OCI-LY1 (cell line): Measurements from ENCODE around the gene ZNF468.
A peak's percentile ranks its signal among the peaks of the same experiment; 100 is the strongest.
"Not testable (repeated sequence)": the region's sequence is repeated elsewhere in the genome, so short reads cannot be mapped to it uniquely, and the experiment has no call there.

ENCODE experiments used
- H2AFZ ChIP-seq: fragments of 200-600 bp; sonication (generic), shearing (Covaris generic); 2 replicates; pipeline ENCODE4 v1.6.0; 2014; ENCODE audit warnings: antibody characterized with exemption, mild to moderate bottlenecking, low read length
- H3F3A ChIP-seq: fragments of 200-600 bp; sonication (generic), shearing (Covaris generic); 2 replicates; pipeline ENCODE4 v1.6.0; 2014; ENCODE audit warnings: mild to moderate bottlenecking, antibody characterized with exemption, low read length, moderate library complexity; ENCODE audit not compliant: insufficient read depth
- H3K27ac ChIP-seq: fragments of 200-600 bp; sonication (generic); 2 replicates; pipeline ENCODE4 v1.5.1; 2014; ENCODE audit warnings: low read length, mixed run types, mild to moderate bottlenecking, low read depth; ENCODE audit not compliant: poor library complexity, severe bottlenecking
- H3K27me3 ChIP-seq: fragments of 200-600 bp; sonication (generic); 2 replicates; pipeline ENCODE4 v1.6.0; 2014; ENCODE audit warnings: antibody characterized with exemption, mild to moderate bottlenecking, low read length, moderate library complexity; ENCODE audit not compliant: insufficient read depth
- H3K36me3 ChIP-seq: fragments of 200-600 bp; sonication (generic); 2 replicates; pipeline ENCODE4 v1.6.1; 2014; ENCODE audit warnings: mild to moderate bottlenecking, antibody characterized with exemption, low read length, moderate library complexity, mixed read lengths; ENCODE audit not compliant: insufficient read depth
- H3K4me1 ChIP-seq: fragments of 200-600 bp; sonication (generic); 2 replicates; pipeline ENCODE4 v1.5.1; 2014; ENCODE audit warnings: mild to moderate bottlenecking, low read length, moderate library complexity; ENCODE audit not compliant: insufficient read depth, severe bottlenecking
- H3K4me2 ChIP-seq: fragments of 200-600 bp; sonication (generic), shearing (Covaris generic); 2 replicates; pipeline ENCODE4 v1.6.1; 2014; ENCODE audit warnings: low read length
- H3K4me3 ChIP-seq: fragments of 200-600 bp; sonication (generic); 2 replicates; pipeline ENCODE4 v1.5.1; 2014; ENCODE audit warnings: low read length, low read depth, mild to moderate bottlenecking, mixed read lengths; ENCODE audit not compliant: poor library complexity, severe bottlenecking
- H3K79me2 ChIP-seq: fragments of 200-600 bp; shearing (Covaris generic); 2 replicates; pipeline ENCODE4 v1.6.1; 2016; ENCODE audit warnings: mixed run types, low read length, mixed read lengths; ENCODE audit not compliant: insufficient read depth
- H3K9ac ChIP-seq: fragments of 200-600 bp; sonication (generic), shearing (Covaris generic); 2 replicates; pipeline ENCODE4 v1.6.1; 2014; ENCODE audit warnings: mild to moderate bottlenecking, low read length, mixed read lengths
- H3K9me2 ChIP-seq: fragments of 200-600 bp; sonication (generic), shearing (Covaris generic); 2 replicates; pipeline ENCODE4 v1.6.1; 2014; ENCODE audit warnings: low read depth, mild to moderate bottlenecking, low read length, mixed read lengths
- H3K9me3 ChIP-seq: fragments of 200-600 bp; shearing (Covaris generic); 2 replicates; pipeline ENCODE4 v1.6.1; 2014; ENCODE audit warnings: low read length, mixed read lengths
- H4K20me1 ChIP-seq: fragments of 200-600 bp; sonication (generic), shearing (Covaris generic); 2 replicates; pipeline ENCODE4 v1.6.0; 2016; ENCODE audit warnings: mild to moderate bottlenecking, low read length; ENCODE audit not compliant: insufficient read depth
- CTCF ChIP-seq: fragments of 200-600 bp; sonication (generic), shearing (Covaris generic); IDR thresholded peaks from 2 replicates; pipeline ENCODE4 v1.5.1; 2017; ENCODE audit warnings: mild to moderate bottlenecking, antibody characterized with exemption, low read length, moderate library complexity, mixed read lengths
- EZH2 ChIP-seq: fragments of 200-600 bp; sonication (generic), shearing (Covaris generic); IDR thresholded peaks from 2 replicates; pipeline ENCODE4 v1.8.0; 2017; ENCODE audit warnings: borderline replicate concordance, mixed run types, mild to moderate bottlenecking, antibody characterized with exemption, low read length, moderate library complexity, mixed read lengths

Gene ZNF468

GRCh38 chr19:52857378-52858191 is at the start of gene ZNF468:
Gene ZNF468, minus strand, starts transcription at chr19:52857619. Its CDS starts 3,347 bp downstream, at chr19:52854272.
- H2AFZ ChIP-seq: peak within 1 kb of the TSS; percentile 96; the same call in 1 of the 2 replicates
- H3F3A ChIP-seq: not testable (repeated sequence)

GRCh38 chr19:52904052-52904780 is 46.8 kb upstream of the ZNF468 start:
- not testable (repeated sequence) for H3K4me1 ChIP-seq, H3K9ac ChIP-seq, H3K79me2 ChIP-seq, H3K9me3 ChIP-seq, H3K4me3 ChIP-seq, H3K9me2 ChIP-seq, H3K4me2 ChIP-seq, H3K27ac ChIP-seq, H4K20me1 ChIP-seq, H3K27me3 ChIP-seq, H3F3A ChIP-seq, H2AFZ ChIP-seq
- peaks cover 33% of the 10 kb centered on the region for H3K36me3 ChIP-seq

More at GRCh38 chr19:52857378-52858191, at the start of gene ZNF468:
- not testable (repeated sequence) for H3K9me3 ChIP-seq, H3K79me2 ChIP-seq, H4K20me1 ChIP-seq, H3K27me3 ChIP-seq, H3K27ac ChIP-seq, H3K4me1 ChIP-seq, H3K9me2 ChIP-seq
- H3K4me3 ChIP-seq: peak within 1 kb of the TSS; percentile 77
- peak within 1 kb of the TSS; percentile 79 for H3K9ac ChIP-seq
- peak within 1 kb of the TSS; percentile 72 for H3K4me2 ChIP-seq
- peaks cover 29% of the 10 kb centered on the region for H3K36me3 ChIP-seq

GRCh38 chr19:52901842-52902241 is 44.4 kb upstream of the ZNF468 start:
- H3F3A ChIP-seq: no peaks in the 10 kb centered on the region
- H2AFZ ChIP-seq: no peak overlapping the region
- H3K9me2 ChIP-seq: no peaks in the 10 kb centered on the region
- no peak overlapping the region for H3K9ac ChIP-seq
- peaks cover 12% of the 10 kb centered on the region for H3K36me3 ChIP-seq
- no peak overlapping the region for H3K4me3 ChIP-seq
- no peaks in the 10 kb centered on the region for H3K4me1 ChIP-seq
- no peak overlapping the region for H3K27ac ChIP-seq
- H3K4me2 ChIP-seq: no peak overlapping the region
- peaks cover 6% of the 10 kb centered on the region; the same call in 1 of the 2 replicates for H3K9me3 ChIP-seq
- H3K79me2 ChIP-seq: no peaks in the 10 kb centered on the region
- no peaks in the 10 kb centered on the region for H3K27me3 ChIP-seq
- no peak for TF ChIP-seq CTCF
- no peak for TF ChIP-seq EZH2
- H4K20me1 ChIP-seq: no peaks in the 10 kb centered on the region

- H3K36me3 ChIP-seq, H3K4me3 ChIP-seq, H3K9ac ChIP-seq, H3K79me2 ChIP-seq, H3K4me1 ChIP-seq, H3K9me3 ChIP-seq, H4K20me1 ChIP-seq, H3F3A ChIP-seq, H2AFZ ChIP-seq, H3K27me3 ChIP-seq, H3K9me2 ChIP-seq, H3K4me2 ChIP-seq, H3K27ac ChIP-seq: not testable (repeated sequence)
These were observed 41.2 kb upstream of the ZNF468 start for GRCh38 chr19:52898596-52898995.
